HL-60/S4 treated with retinoic acid at 250 ng/mL for 4 days and 3 days (cell line): ENCODE measurements around the gene PARP2.
"Not testable (repeated sequence)": the region's sequence is repeated elsewhere in the genome, so short reads cannot be mapped to it uniquely, and the experiment has no call there.

Experiments
- in situ Hi-C: fragments of 300-500 bp; cut with MboI; formaldehyde crosslinking; loops from 2 replicates; pipeline ENCODE4 v1.7.0; 2022; ENCODE audit warnings: low sequenced_read_pairs

The PARP2 gene, protein sequence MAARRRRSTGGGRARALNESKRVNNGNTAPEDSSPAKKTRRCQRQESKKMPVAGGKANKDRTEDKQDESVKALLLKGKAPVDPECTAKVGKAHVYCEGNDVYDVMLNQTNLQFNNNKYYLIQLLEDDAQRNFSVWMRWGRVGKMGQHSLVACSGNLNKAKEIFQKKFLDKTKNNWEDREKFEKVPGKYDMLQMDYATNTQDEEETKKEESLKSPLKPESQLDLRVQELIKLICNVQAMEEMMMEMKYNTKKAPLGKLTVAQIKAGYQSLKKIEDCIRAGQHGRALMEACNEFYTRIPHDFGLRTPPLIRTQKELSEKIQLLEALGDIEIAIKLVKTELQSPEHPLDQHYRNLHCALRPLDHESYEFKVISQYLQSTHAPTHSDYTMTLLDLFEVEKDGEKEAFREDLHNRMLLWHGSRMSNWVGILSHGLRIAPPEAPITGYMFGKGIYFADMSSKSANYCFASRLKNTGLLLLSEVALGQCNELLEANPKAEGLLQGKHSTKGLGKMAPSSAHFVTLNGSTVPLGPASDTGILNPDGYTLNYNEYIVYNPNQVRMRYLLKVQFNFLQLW

DNA sequence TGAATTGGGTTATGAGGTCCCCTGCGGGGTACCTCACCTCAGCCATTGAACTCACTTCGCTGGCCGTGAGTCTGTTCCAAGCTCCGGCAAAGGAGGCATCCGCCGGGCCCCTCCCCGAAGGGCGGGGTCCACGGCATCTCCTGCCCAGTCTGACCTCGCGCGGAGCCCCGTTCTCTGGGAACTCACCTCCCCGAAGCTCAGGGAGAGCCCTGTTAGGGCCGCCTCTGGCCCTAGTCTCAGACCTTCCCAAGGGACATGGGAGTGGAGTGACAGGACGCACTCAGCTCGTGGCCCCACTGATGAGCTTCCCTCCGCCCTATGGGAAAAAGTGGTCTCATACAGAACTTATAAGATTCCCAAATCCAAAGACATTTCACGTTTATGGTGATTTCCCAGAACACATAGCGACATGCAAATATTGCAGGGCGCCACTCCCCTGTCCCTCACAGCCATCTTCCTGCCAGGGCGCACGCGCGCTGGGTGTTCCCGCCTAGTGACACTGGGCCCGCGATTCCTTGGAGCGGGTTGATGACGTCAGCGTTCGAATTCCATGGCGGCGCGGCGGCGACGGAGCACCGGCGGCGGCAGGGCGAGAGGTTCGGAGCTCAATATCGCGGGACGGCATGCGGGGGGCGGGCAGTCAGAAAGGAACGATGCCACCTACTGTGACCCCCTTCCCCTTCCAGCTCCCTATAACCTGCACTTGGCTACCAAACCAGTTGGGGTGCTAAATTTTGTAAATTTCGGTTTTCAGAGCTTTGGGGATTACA lies at the start of gene PARP2:
Gene PARP2 (plus strand): TSS at position 544 of the 770 bp plus-strand sequence. CDS start 7 bp downstream, at position 551.
- in situ Hi-C loops = no loop called here

DNA sequence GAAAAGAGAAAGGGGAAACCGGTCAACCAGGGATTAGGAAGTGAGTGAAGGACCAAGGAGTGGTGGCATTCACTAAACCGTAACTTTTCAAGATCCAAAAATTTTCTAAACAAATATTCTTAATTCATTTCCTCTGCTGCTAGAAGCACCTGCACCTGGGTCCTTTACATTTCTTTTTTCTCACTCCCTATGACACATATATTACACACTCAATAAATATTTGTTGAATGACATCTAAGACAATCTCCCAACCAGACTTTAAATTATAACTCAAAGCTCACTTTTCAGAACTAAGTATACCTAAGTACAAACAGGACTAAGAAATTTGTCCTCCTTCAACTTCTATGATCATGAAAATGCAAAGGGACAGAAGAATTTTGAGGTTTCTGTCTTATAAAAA lies 48.8 kb upstream of the PARP2 start:
- in situ Hi-C loops = no loop called here

DNA sequence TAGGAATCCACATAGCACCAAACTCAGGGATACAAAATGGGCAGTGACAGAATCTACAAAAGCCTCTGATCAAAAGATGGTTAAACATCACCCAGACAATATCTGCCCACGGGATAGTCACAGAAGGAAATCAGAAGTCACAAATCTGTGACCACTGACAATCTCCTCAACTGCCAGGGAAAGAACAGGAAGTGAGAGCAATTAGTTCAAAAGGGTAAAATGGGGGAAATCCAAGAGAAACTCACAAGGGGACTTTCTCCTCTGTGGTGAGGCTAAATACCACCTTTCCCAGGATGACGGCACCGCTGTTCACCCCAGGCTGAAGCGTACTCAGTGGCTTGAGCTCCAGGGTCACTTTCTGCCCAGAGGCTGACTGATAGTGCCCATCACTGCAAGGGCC lies 48.4 kb upstream of the PARP2 start:
- in situ Hi-C loops = no loop called here

DNA sequence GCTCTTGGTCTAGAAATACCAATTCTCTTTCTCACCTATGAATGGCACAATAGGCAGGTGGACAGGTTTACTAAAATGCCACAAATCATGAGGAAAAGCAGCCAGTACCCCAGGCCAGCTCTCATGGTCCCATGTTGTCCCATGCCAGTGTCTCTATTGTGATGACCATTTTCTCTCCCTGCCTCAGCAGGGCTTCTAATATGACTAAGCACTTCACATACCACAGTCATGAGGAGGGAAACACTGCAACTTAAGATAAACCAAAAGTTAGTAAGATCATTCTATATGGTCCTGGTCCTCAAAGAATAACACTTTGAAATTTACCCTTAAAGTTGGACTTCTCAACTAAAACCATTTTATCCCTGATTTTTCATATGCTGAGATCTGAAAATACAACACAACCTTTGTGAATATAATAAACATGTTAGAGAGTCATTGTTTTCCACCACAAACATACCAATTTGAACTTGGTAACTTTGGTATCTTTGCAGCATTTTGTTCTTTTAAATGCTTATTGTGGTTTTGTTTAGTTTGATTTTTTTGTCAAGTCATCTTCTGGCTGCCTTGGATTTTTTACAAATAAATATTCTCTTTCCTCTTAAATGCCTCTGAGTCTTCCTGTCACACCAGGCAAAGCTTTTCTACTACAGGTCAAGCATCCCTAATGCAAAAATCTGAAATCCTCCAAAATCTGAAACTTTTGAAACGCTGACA lies 41.2 kb upstream of the PARP2 start:
- in situ Hi-C loops = no loop called here

DNA sequence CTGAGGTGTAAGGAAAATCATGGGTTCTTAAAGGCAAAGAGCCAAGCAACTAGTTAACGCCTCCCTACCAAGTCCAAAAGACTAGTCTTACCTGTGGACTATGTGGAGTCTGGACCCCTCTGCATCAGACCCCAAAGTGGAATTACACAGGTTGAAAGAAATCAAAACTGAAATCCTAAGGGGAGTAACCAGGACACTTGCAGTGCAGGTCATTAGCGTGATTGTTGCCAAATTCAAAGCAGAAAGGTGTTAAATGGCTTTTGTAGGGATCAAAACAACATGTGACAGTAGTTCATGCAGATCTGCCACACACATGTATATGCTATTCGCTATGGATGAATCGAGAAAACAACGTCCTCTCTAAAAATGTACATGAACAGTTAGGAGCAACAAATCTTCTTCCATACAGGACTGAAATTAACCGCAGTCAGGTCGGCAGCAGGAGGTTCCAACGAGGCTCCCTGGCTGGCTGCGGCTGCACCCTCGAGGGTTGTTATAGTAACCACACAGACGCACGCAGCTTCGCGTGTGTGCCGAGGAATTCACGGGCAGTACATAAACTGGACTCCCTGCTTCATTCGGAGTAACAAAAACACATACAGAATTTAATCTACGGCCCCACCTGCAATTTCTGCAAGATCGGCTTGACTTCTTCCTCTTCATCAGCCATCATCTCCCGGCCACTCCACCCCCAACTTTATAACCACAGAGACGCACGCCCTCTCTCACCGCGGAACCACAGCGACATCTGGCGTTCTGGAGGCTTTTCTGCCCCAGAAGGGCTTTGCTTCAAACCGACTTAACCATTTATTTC lies 38.0 kb upstream of the PARP2 start, which contains the start of gene TTC5:
Gene TTC5 (minus strand): TSS at position 687 of the 814 bp plus-strand sequence. CDS start 14 bp downstream, at position 673.
- in situ Hi-C loops = no loop called here

DNA sequence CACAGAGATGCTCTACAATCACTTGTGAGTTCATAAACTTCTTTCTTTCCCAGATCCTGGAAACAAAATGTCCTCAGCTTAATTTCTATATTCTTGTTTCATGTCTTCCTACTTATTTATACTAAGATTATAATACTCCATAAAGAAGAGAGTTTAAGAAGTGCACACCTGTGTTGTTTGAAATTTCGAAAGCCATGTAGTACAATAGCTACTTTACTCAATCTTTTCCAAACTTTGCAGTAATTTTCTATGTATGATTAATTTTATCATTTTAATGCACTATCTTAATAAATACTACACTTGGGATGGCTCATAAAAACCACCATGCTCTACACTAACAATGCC lies 37.4 kb upstream of the PARP2 start:
- in situ Hi-C loops = no loop called here

DNA sequence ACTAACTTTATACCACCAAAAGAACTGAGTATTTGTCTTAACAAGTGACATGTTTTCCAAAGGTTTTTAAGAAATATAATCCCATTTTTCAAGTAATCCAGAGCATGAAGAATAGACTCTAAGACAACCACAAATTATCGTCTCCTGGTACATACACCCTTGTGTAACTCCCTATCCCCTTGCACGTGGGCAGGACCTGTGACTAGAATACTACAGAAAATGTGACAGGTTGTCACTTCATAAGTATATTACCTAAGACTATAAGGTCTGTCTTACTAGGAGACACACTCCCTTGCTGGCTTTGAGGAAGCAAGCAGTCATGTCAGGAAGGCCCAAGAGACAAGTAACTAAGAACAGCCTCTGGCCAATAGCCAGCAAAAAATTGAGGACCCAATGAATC lies 29.4 kb upstream of the PARP2 start:
- in situ Hi-C loops = no loop called here

DNA sequence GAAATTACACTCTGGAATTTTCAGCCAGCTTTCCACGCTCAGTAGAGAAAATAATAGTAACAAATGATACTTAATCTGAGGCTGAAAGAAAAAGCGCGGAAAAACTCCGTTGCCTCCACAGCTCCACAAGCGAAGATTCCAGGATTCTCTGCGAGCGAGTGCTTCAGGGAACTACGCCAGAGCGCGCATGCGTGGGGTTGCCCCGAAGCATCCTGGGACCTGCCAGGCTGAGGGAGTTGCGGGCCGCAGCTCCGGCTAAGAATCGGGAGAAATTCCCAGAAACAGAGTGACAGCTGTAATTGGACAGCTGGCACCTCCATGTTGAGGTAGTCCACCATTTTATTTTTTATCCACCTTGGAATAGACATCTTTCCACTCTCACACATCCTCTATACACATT lies 25.7 kb upstream of the PARP2 start:
- in situ Hi-C loops = no loop called here

DNA sequence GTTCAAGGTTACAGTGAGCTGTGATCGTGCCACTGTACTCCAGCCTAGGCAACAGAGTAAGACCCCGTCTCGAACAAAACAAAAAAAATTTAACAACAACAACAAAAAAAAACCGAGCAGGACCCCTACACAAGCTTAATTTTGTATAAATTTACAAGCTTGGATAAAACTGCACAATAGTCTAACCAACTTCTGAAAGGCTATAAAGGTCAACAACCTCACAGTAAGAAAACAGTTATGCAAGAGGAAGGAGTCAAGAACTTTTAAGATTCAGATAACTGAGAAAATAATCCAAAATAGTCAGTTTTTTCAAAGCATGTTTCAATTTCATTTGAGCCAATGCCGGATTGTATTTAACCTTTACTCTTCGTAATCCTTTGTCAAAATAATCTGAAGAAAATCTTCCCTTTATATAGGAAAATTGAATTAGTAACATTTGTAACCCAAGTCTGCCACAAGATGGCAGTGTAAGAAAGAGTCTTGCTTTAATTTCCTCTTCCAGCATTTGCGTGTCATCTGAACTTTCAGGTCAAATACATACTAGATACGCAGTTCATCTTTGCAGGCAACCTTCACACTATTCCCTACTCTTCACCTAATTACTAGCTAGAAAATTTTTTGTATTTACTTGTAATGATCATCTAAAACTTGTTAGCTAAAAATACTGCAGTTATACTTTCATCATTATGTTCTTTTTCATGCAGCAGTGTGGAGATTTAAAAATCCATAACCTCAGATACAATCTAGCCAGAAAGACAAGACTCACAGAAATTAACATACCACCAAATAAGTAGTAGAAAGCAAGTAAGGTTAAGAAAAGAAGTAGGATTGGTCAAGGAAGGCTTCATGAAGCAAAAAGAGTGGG lies 16.2 kb upstream of the PARP2 start:
- in situ Hi-C loops = loop anchor here (10.0 kb wide), 1 partner anchor 278 kb away; no protein-coding TSS in a partner anchor

DNA sequence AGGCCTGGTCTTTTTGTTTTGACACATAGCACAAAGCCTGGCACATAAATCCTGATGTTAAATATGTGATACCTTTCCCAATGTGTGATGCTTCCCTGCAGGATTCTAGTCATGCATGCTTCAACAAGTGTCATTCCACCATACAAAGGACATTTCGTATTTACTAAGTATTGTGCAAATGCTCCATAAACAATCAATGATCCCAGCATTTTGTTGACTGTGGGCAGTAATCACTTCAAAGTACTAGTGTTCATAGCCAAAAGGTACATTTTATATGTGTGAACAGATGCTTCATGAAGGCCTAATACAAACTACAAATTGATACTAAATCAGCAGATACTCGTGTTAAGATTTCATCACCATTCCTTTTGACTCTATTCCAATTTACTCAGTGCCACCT lies 14.7 kb upstream of the PARP2 start:
- in situ Hi-C loops = loop anchor here (10.0 kb wide), 1 partner anchor 276 kb away; no protein-coding TSS in a partner anchor

DNA sequence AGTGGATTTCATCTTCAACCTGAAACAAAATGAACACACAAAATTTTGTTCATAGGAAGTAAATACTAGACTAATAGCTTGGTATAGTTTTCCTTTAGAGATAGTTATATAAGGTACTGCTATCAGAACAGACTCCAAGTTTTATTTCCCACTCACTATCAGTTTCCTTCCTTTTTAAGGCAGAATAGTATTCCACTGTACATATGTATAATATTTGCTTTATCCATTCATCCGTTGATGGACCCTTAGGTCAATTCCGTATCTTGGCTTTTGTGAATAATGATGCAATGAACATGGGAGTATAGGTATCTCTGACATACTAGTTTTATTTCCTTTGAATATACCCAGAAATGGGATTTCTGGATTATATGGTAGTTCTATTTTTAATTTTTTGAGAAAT lies 14.1 kb upstream of the PARP2 start:
- in situ Hi-C loops = loop anchor here (10.0 kb wide), 1 partner anchor 275 kb away; no protein-coding TSS in a partner anchor

DNA sequence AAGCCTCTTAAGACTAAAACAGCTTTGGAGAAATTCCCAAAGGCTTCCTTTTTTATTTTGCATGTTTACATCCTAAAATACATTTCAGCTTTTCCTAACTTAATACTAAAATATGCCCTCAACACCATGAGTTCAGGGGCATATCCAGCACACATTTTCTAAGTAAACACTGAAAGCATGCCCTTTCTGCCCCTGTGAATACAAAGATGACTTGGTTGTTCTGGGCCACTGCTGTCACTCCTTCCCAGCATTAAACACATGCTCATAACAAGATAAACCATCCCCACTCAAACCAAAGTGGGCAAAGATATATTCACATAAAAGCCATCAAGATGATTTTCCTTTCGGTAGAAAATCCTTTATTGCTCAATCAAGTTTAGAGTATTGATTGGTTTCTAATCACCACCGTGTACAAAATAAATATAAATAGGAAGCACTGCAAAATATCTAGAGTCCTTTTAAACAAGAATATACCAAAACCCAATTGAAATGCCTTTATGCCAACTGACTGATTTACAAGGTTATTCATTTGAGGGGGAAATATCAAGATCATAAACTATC lies 12.3 kb upstream of the PARP2 start:
- in situ Hi-C loops = no loop called here

DNA sequence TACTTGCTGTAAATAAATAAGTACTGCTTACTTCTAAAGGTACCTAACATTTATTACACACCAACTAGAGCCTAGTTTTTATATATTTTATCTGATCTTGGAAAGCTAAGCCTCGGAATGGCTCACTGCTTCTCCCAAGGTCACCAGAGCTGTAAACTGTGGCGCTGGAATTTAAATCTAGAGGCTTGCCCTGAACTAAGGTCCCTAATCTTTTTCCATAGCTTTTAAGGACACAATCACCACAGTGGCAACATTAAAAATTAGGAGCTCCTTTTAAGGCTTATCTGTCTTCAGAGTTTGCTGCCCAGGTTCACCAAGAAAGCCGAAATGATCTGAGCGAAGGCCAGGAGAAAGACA lies 11.0 kb upstream of the PARP2 start:
- in situ Hi-C loops = no loop called here

DNA sequence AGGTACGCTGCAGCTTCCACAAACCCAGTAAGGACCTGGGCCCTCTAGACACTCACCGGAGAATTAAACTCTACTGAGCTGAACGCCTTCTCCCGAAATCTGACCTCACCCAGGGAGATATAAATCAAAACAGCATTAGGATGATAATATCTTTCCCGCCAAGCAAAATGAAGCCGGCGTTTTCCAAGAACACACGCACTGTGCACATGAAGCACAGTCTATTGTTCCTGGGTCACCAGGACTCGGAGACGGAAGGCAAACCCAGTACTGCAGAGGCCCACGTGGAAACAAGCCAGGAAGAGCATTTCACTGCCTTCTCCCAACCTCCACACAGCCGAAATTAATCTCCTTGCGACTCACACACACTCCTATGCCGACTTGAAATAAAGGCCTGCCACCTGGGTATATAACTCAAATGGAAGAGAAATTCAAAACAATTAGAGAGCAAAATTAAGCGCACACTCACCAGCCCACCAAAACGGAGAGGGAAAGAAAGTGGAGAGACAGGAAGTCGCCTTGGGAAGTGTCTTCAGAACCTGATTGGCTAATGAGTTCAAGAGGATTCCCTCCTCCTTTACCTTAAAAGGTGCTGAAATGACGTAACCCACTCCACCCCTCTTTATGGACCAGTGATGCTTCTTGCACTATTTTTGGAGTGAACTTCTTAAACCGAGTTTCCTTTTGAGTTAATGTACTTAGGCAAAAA lies 10.5 kb upstream of the PARP2 start, which contains the start of gene CCNB1IP1:
Gene CCNB1IP1 (minus strand): TSS at position 492 of the 706 bp plus-strand sequence. CDS start 16,756 bp downstream, outside the sequence.
- in situ Hi-C loops = no loop called here

DNA sequence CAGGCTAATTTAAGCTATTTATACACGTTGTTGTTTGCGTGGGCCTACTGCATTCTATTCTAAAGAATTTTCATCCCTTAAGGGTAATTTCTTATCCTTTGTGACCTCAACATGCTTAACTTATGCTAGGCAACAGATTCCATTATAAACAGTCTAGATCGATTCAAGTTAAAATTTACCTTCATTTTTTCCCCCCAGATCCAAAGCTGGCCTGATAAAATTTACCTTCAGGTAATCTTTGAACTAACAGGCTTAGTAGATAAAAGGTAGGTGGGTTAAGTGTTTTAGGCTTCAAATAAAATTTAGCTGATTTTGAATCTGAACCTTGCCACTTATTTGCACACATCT lies 10.0 kb upstream of the PARP2 start:
- in situ Hi-C loops = no loop called here

DNA sequence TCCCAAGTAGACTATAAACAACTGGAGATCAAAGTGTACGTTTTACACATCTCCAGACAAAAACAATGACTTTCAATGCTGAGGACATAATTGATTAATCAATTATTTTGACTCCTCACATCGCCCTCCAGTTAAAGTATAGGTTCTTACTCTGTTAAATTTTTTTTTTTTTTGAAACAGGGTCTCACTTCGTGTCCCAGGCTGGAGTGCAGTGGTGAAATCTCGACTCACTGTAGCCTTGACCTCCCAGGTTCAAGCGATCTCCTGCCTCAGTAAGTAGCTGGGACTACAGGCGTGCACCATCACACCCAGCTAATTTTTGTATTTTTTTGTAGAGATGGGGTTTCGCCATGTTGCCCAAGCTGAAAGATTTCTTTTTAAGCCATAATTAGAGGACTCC lies 9.4 kb upstream of the PARP2 start:
- in situ Hi-C loops = no loop called here

DNA sequence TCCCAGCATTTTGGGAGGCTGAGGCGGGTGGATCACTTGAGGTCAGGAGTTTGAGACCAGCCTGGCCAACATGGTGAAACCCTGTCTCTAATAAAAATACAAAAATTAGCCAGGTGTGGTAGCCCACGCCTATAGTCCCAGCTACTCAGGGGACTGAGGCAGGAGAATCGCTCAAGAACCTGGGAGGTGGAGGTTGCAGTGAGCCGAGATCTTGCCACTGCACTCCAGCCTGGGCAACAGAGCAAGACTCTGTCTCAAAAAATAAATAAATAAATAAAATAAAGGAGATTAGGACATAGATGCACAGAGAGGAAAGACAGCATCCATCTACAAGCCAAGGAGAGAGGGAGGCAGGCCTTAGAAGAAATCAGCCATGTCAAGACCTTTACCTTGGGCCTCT lies 2.4 kb upstream of the PARP2 start:
- in situ Hi-C loops = not testable (repeated sequence)

DNA sequence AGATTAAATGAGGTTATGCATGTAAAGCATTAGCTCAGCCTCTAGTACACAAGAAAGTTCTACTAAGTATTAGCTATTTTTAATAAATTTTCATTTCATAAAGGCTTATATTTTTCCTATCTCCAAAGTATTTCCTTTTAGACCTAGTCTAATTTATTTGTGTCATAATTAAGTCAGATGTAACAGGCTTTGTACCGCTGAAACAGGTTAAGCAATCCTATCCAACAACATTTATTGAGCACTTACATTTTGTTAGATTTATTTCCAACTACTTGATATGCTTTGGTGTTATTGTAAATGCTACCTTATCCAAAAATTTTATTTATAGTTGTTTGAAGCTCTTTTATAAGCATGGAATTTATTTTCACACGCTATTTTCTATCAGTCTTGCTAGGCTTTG lies 1.8 kb upstream of the PARP2 start:
- in situ Hi-C loops = no loop called here
